H1 (cell line): Measurements from ENCODE around the gene KCNIP2.

Experiments used
- JUND ChIP-seq: IDR thresholded peaks from 2 replicates; pipeline ENCODE4 v1.6.1; 2011; ENCODE audit warnings: mild to moderate bottlenecking, improper control_type of control experiment, low read length
- NANOG ChIP-seq: IDR thresholded peaks from 2 replicates; pipeline ENCODE4 v1.6.1; 2011; ENCODE audit warnings: low read length, low read depth, mild to moderate bottlenecking, inconsistent platforms; ENCODE audit not compliant: insufficient read depth, poor library complexity, severe bottlenecking
- RNF2 ChIP-seq: fragments of 200-900, 300-1000 bp; sonication (generic); IDR thresholded peaks from 2 replicates; pipeline ENCODE4 v1.7.1; 2016; ENCODE audit warnings: borderline replicate concordance, low read depth, mild to moderate bottlenecking, antibody characterized with exemption, low read length; ENCODE audit not compliant: poor library complexity, severe bottlenecking; ENCODE audit errors: missing control alignments
- SRF ChIP-seq: IDR thresholded peaks from 2 replicates; pipeline ENCODE4 v1.6.1; 2011; ENCODE audit warnings: mild to moderate bottlenecking, low read depth, low read length, moderate library complexity
- SUZ12 ChIP-seq: fragments of 200-600 bp; sonication (generic); IDR thresholded peaks from 2 replicates; pipeline ENCODE4 v1.6.1; 2012; ENCODE audit warnings: mild to moderate bottlenecking, inconsistent platforms, low read length, moderate library complexity, mixed read lengths
- TBP ChIP-seq: IDR thresholded peaks from 2 replicates; pipeline ENCODE4 v1.6.1; 2011; ENCODE audit warnings: low read depth, low read length, improper control_type of control experiment
- TCF12 ChIP-seq: IDR thresholded peaks from 2 replicates; pipeline ENCODE4 v1.6.1; 2011; ENCODE audit warnings: low read depth, mild to moderate bottlenecking, low read length

DNA sequence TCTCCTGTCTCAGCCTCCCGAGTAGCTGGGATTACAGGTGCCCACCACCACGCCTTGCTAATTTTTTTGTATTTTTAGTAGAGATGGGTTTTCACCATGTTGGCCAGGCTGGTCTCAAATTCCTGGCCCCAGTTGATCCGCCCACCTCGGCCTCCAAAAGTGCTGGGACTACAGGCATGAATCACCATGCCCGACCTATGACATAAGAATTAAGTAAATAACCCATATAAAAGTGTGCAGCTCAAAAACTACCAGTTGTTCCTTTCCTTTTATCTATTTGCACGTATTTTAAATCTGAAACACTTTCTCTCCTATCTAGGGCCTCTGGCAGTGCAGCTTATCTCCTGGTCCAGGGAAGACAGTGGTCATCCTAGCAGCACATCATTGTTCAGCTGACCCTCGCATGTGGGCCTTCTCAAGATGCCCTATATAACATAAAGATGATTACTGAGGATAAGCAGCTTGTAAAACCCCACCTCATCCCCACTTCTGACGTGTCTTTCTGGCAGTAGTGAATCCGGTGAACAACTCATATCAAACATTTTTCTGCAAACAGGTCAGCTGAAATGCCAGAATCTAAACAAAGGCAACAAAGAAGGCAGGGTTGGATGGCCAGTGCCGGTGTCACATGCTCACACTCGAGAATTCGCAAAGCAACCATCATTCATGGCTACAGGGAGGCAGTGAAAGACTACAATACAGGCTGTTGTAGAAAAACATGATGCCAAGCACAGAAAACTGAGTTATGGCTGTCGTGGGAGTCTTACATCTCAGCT is 36.0 kb upstream of the KCNIP2 start:
- TF ChIP-seq NANOG (no peak), SUZ12 (no peak), SRF (no peak), RNF2 (no peak), TCF12 (no peak), JUND (no peak), TBP (no peak)
